Activated CD4-positive, alpha-beta T cell treated with anti-CD3 and anti-CD28 coated beads for 1 hour (primary cell): Measurements from ENCODE around the gene EWSR1.

Experiments
- DNase-seq: peaks from one replicate; pipeline ENCODE4 v3.0.0-alpha.2; 2020

Gene EWSR1

GRCh38 chr22:29325356-29325755 lies 57.3 kb downstream of the EWSR1 start:
- no peak for DNase-seq

GRCh38 chr22:29325785-29326315 lies 57.8 kb downstream of the EWSR1 start:
- DNase-seq = no peak

DNA sequence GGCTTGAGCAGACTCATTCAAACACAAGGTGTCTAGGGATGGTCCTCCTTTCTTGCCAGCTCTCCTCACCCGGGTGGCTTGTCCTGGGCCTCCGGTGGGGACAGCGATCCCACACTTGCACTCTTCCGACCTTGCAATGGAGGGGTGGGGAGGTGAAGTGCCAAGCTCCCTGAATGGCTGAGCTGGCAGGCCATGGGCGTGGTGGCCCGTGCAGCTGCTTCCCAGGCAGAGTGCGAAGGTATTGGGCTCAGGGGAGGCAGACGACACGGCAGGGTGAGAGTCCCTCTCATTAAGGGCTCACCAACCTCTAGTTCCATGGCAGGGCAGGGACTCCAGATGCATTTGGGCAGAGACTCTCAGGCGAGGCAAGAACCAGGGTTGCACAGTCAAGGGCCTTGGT lies 58.4 kb downstream of the EWSR1 start:
- no peak for DNase-seq

- no peak for DNase-seq
Observed at GRCh38 chr22:29327089-29327764, 59.2 kb downstream of the EWSR1 start.

DNA sequence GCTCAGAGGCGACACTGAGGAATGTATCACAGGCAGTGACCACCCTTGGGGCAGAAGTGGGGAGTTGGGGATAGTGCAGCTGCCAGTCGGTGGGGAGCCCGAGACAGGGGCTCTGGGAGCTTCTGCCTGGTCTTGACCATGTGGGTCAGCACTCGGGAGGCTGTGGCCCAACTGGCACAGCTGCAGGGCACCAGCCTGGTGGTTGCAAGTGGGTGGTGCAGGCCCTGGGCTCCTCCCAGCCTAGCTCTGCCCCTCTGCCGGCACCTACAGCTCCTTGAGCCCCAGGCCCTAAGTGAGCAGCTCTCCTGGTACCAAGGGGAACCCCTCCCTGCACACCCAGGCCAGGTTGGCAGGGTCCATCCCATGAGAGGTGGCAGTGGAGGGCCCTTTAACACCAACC lies 60.0 kb downstream of the EWSR1 start:
- DNase-seq = no peak

DNA sequence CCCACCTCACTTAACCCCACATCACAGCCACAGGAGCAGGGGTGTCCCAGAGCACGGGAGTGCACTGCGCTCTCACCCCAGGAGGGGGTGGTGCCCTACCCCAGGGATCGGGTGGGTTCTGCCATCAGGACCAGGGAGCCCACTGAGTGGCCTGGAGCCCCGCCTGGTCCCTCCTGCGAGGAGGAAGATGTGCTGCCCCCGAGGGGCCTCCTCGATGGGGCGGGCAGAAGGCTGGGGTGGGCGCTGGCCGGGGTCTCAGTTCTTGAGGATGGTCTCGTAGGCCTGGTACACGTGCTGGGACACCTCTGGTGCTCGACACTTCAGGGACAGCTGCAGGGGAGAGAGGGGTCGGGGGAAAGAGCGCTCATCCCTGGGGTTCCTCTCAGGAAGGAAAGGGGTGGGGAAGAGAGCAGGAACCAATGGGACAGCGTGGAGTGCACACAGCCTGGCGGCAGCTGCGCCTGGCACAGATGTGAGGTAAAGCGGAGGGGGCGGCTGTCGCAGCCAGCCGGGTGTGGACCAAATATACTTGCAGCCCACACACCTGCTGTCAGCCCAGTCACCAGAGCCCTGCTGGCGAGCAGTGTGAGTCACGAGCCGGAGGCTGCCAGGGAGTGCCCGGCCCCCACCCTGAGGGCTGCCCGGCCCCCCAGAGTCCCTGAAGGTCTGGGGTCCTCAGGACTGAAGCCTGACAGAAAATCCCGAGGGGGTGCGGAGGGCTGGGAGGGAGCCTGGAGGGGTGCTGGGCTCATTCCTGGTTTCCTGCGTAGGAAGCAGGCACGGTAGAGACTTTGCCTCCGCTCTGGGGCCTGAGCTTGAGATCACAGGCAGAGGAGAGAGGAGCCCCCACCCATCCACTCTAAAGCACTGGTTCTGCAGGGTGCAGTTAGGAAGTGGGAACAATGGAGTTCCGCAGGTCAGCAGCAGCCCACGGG lies 60.8 kb downstream of the EWSR1 start:
- no peak for DNase-seq

DNA sequence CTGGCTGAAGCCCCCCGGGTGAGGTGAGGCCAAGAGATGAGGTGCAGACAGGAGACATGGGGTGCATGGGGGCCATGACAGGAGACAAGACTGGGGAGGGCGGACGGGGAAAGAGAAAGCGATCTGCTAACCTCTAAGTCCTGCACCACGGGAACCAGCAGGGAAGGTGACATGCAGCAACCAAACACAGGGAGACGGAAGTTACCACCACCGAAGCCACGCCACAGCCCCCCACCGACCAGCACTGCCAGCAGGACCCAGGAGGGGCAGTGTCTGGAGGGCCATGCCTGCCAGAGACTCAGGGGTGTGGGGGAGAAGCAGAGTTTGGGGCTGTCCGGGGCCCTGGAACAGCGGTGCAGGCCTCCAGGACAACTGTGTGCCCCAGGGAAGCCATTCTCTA lies 61.5 kb downstream of the EWSR1 start:
- DNase-seq = no peak

GRCh38 chr22:29330291-29330690 lies 62.2 kb downstream of the EWSR1 start:
- DNase-seq = no peak

- DNase-seq = no peak
Observed at GRCh38 chr22:29330753-29331152, 62.7 kb downstream of the EWSR1 start.

DNA sequence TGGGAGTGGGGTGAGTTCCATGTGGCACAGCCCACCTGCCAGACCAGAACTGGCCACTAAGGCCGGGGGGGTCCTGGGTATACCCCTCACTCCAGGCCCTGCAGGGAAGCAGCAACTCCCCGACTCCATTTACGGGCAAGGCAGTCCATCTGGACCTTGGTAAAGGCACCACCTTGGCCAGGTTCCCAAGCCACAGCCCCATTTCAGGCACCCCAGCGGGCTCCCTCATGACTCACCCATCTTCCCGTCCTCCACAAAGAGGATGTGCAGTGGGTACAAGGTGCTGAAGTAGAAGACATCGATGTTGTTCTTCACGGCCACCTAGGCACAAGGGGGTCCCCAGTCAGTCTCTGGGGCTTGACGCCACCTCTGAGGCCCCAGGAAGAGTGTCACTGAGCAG lies 63.1 kb downstream of the EWSR1 start:
- DNase-seq = no peak

- no peak for DNase-seq
Observed at GRCh38 chr22:29331658-29332300, 63.7 kb downstream of the EWSR1 start.

- no peak for DNase-seq
Observed at GRCh38 chr22:29332886-29333496, 64.9 kb downstream of the EWSR1 start.

DNA sequence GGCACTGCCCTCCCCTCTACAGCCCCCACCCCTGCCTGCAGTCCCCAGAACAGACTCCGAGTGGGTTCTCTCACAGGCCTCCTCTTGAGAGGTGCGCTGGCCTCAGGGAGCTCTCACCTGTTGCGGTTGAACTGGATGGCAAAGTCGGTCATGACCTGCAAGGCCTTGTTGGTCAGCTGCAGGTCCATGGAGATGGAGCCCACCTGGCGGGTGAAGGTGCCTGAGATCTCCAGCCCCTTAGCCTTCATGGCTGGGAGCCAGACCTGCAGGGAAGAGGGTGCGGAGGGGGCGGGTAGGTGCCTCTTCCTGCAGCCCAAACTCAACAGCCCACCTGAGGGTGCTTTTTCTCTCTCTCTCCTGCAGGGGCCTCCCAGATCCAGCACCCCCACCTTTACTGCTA lies 66.1 kb downstream of the EWSR1 start:
- no peak for DNase-seq

- no peak for DNase-seq
Observed at GRCh38 chr22:29334696-29335344, 66.8 kb downstream of the EWSR1 start.

DNA sequence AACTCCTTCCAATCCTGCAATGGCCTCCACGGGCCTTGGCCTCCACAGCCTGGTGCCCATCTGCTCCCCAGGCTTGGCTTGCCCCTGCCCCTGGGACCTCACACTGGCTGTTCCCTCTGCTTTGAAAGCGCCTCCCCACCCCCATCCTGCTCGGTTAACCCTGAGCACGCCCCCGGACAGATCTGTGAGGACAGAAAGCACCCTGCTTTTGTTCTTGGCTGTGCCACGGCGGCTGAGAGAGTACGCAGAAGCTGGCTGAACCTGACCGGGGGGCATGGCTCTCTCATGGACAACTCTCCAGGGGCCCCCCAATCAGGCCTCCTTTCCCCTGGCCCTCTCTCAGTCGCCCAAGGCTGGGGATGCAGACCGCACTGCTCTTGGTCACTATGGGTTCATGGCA lies 67.6 kb downstream of the EWSR1 start:
- no peak for DNase-seq

- no peak for DNase-seq
Observed at GRCh38 chr22:29336751-29337490, 68.9 kb downstream of the EWSR1 start.

GRCh38 chr22:29337631-29338284 lies 69.7 kb downstream of the EWSR1 start:
- no peak for DNase-seq

DNA sequence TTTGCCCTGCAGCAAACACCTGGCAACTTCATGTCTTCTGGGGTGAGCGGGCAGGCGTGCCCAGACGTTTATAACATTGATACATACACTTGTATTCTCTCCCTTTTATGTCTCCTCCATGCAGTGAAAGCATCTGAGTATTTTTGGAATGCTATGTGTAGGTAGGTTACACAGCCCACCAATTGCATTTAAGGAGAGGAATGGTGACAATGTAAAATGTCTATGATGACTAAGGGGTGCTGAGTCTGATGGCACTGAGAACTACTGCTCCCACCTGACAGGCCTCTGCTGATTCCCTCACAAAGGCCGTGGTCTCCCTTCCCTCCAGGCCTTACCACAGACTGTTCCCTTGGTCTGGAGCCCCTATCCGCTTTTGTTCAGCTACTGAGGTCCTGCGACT lies 70.3 kb downstream of the EWSR1 start:
- DNase-seq = no peak

DNA sequence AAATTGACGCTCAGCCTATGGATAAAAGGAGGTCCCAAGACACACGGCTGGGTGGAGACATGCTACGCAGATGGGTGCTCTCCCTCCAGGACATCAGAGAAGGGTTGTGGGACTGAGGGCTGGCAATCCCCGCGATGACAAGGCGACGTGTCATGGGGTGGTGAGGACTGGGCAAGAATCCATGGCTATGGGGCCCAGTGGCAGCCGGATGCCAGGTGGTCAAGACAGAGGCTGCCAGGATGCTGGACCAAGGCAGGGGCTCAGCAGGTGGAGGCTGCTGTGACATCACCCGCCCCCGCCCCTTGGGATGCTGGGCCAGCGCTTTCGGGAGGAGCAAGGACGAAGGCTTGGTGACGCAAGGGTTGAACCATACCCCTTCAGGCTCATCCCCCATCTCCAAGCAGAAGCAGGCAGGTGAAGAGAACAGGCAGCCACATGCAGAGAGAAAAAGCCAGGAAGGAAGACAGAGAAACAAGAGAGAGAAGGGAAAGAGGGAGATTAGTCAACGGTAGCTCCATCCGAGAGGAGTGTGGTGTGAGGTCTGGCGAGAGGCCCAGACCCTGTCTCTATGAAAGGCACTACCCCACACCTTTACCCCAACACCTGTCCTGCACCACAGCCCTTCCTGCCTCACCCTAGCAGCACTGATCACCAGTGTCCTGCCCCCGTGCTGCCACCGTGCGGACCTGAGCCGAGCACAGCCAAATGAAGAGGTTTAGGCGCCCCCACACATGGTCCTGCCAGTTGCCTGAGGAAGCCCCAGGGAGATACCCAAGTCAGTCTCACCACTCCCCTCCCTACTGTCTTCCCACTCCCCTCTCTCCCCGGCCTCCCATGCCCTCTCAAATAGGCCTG lies 71.5 kb downstream of the EWSR1 start:
- no peak for DNase-seq

DNA sequence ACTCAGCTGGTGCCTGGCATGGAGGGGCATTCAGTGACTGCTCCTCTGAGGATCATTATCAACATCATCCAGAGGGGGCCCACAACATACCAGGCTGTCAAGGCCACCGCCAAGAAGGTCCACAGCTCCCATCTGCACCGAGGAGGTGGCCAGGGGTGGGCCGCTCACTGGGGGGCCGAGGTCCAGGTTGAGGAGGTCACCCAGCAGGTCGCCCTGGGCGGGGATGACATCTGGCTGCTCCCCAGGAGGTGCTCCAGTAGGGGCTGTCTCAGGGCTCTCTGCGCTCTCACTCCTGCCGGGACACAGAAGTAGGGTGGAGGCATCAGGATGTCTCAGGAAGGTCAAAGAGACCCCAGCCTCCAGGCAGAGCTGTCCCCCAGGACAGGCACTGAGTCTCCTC lies 72.5 kb downstream of the EWSR1 start:
- DNase-seq = no peak
